ENCODE data around the gene CCDC183. TPM values are rescaled to one million over a fixed set of nuclear protein-coding genes. Genes with fewer than 3 reads are reported as not detected.
"Not testable (repeated sequence)": the region's sequence is repeated elsewhere in the genome, so short reads cannot be mapped to it uniquely, and the experiment has no call there.

Gene CCDC183
- total and polyA plus RNA-seq, 8 donors: 0.44 to 11.7 (median 10.0) TPM; not detected in 1

GRCh38 chr9:136794281-136794999 lies 1.7 kb upstream of the CCDC183 start:
- TF ChIP-seq CTCF (IDR thresholded peaks at IDR 0.05): no peak
- Histone ChIP-seq H3K4me3 (no peak overlapping the region), H3K4me1 (peaks cover 16 to 53% of the 10 kb centered on the region in 2 donors), H3K27ac (no peak overlapping the region), H3K9me3 (no peaks in the 10 kb centered on the region), H3K27me3 (peaks cover 8 to 40% of the 10 kb centered on the region in 2 donors), H3K36me3 (peaks cover 0 to 19% of the 10 kb centered on the region in 2 donors)
- ATAC-seq: no peak
- intact Hi-C loops (cut with DNase I): no loop called here
- peak in 1 of 4 donors; percentile 39 for DNase-seq

DNA sequence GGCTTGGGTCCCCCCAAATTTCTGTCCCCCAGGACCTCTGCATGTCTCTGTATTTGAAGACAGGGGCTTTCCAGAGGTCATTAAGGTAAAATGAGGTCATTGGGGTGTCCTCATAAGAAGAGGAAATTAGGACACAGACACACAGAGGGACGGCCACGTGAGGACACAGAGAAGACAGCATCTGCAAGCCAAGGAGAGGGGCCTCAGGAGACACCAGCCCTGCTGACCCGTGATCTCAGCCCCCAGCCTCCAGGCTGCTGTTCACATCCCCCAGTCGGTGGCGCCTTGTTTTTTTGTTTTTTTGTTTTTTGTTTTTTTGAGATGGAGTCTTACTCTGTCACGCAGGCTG lies 1.2 kb upstream of the CCDC183 start:
- no peak for TF ChIP-seq CTCF (IDR thresholded peaks at IDR 0.05)
- H3K4me3 ChIP-seq: no peak overlapping the region
- peak in 1 of 4 donors; percentile 13 for DNase-seq
- no peak overlapping the region for H3K27ac ChIP-seq
- H3K4me1 ChIP-seq: peaks cover 17 to 57% of the 10 kb centered on the region in 2 donors
- H3K27me3 ChIP-seq: peaks cover 13 to 45% of the 10 kb centered on the region in 2 donors
- H3K36me3 ChIP-seq: peaks cover 0 to 19% of the 10 kb centered on the region in 2 donors
- intact Hi-C loops (cut with DNase I): no loop called here
- no peak for ATAC-seq
- H3K9me3 ChIP-seq: no peaks in the 10 kb centered on the region

GRCh38 chr9:136796775-136797347 lies 723 bp downstream of the CCDC183 start:
- peaks cover 23 to 61% of the 10 kb centered on the region in 2 donors for H3K4me1 ChIP-seq
- peaks cover 24 to 64% of the 10 kb centered on the region in 2 donors for H3K27me3 ChIP-seq
- H3K4me3 ChIP-seq; DNase-seq; H3K9me3 ChIP-seq; ATAC-seq; H3K27ac ChIP-seq; intact Hi-C loops (cut with DNase I): not testable (repeated sequence)
- H3K36me3 ChIP-seq: peaks cover 0 to 19% of the 10 kb centered on the region in 2 donors

GRCh38 chr9:136798708-136799078 lies 2.6 kb downstream of the CCDC183 start:
- DNase-seq (peak in 1 of 4 donors; percentile 54), ATAC-seq (no peak)
- peaks cover 0 to 5% of the 10 kb centered on the region in 2 donors for H3K36me3 ChIP-seq
- no peak overlapping the region for H3K4me3 ChIP-seq
- peaks cover 17 to 45% of the 10 kb centered on the region in 2 donors for H3K4me1 ChIP-seq
- no peaks in the 10 kb centered on the region for H3K9me3 ChIP-seq
- intact Hi-C loops (cut with DNase I): no loop called here
- TF ChIP-seq CTCF (IDR thresholded peaks at IDR 0.05): no peak
- no peak overlapping the region for H3K27ac ChIP-seq
- peaks cover 26 to 72% of the 10 kb centered on the region in 2 donors for H3K27me3 ChIP-seq

GRCh38 chr9:136799079-136799853 lies 3.1 kb downstream of the CCDC183 start:
- Histone ChIP-seq H3K4me3 (peak overlapping the region; percentile 10 to 36), H3K27ac (no peak overlapping the region), H3K9me3 (no peaks in the 10 kb centered on the region), H3K4me1 (peaks cover 17 to 45% of the 10 kb centered on the region in 2 donors), H3K36me3 (no peaks in the 10 kb centered on the region), H3K27me3 (peaks cover 26 to 72% of the 10 kb centered on the region in 2 donors)
- intact Hi-C loops (cut with DNase I): no loop called here
- no peak for TF ChIP-seq CTCF (IDR thresholded peaks at IDR 0.05)
- peak; percentile 54 for ATAC-seq
- peak in 3 of 4 donors; percentile 60 to 87 (median 62) for DNase-seq
